ENCODE results near the gene MYCBP. TPM values are rescaled to one million over a fixed set of nuclear protein-coding genes. Genes with fewer than 3 reads are reported as not detected.
"Not testable (repeated sequence)": the region's sequence is repeated elsewhere in the genome, so short reads cannot be mapped to it uniquely, and the experiment has no call there.

The MYCBP gene
- total and polyA plus RNA-seq, 7 donors, result 6.6 to 27.9 (median 11.7) TPM

- H3K4me3 ChIP-seq, result no peak overlapping the region
- no peak for TF ChIP-seq CTCF (IDR thresholded peaks at IDR 0.05)
- no peak overlapping the region for H3K27ac ChIP-seq
- DNase-seq, result no peak
- no peaks in the 10 kb centered on the region for H3K36me3 ChIP-seq (ENCODE audit: insufficient read depth in 1 of 2, low read depth in 1 of 2)
- ATAC-seq, result no peak
- no peaks in the 10 kb centered on the region for H3K27me3 ChIP-seq (ENCODE audit: insufficient read depth in 3 of 3, low read length in 2 of 3)
- WGBS, 3 donors, result 86 to 98% (median 93%) methylated on average over 3 of the region's 3 CpGs
- no peaks in the 10 kb centered on the region for H3K9me3 ChIP-seq
- H3K4me1 ChIP-seq, result no peaks in the 10 kb centered on the region
- intact Hi-C loops (cut with DNase I), result loop anchor here in 1 of 2 donors (5.0 kb wide), 1 partner anchor 175 kb away; no protein-coding TSS in a partner anchor
Measured at GRCh38 chr1:38917337-38917736, 44.2 kb upstream of the MYCBP start.

GRCh38 chr1:38915352-38915948, 42.3 kb upstream of the MYCBP start:
- no peaks in the 10 kb centered on the region for H3K27me3 ChIP-seq (ENCODE audit: insufficient read depth in 3 of 3, low read length in 2 of 3)
- 58 to 74% (median 67%) methylated on average over 3 of the region's 3 CpGs for WGBS, 3 donors
- no peak overlapping the region for H3K4me3 ChIP-seq
- no peak for ATAC-seq
- H3K36me3 ChIP-seq (ENCODE audit: insufficient read depth in 1 of 2, low read depth in 1 of 2), result no peaks in the 10 kb centered on the region
- intact Hi-C loops (cut with DNase I), result loop anchor here in 1 of 2 donors (5.0 kb wide), 1 partner anchor 177 kb away; no protein-coding TSS in a partner anchor
- no peak overlapping the region for H3K27ac ChIP-seq
- TF ChIP-seq CTCF (IDR thresholded peaks at IDR 0.05), result no peak
- H3K4me1 ChIP-seq, result no peaks in the 10 kb centered on the region
- no peak for DNase-seq
- no peaks in the 10 kb centered on the region for H3K9me3 ChIP-seq

- H3K4me3 ChIP-seq; DNase-seq; H3K27me3 ChIP-seq (ENCODE audit: insufficient read depth in 3 of 3, low read length in 2 of 3); H3K4me1 ChIP-seq; ATAC-seq; H3K27ac ChIP-seq; H3K9me3 ChIP-seq; H3K36me3 ChIP-seq (ENCODE audit: insufficient read depth in 1 of 2, low read depth in 1 of 2): not testable (repeated sequence)
- intact Hi-C loops (cut with DNase I), result loop anchor here in 1 of 2 donors (5.0 kb wide), 1 partner anchor 177 kb away; no protein-coding TSS in a partner anchor
- WGBS, 3 donors, result 91 to 95% (median 91%) methylated on average over 8 of the region's 8 CpGs
Measured at GRCh38 chr1:38914908-38915307, 41.8 kb upstream of the MYCBP start.

GRCh38 chr1:38908821-38909220, 35.7 kb upstream of the MYCBP start:
- TF ChIP-seq CTCF (IDR thresholded peaks at IDR 0.05), result no peak
- WGBS, 3 donors, result 72 to 79% (median 73%) methylated on average over 13 of the region's 13 CpGs
- DNase-seq, result no peak
- no peak overlapping the region for H3K27ac ChIP-seq
- peaks cover 3% of the 10 kb centered on the region for H3K9me3 ChIP-seq
- H3K4me3 ChIP-seq, result no peak overlapping the region
- intact Hi-C loops (cut with DNase I), result no loop called here
- no peaks in the 10 kb centered on the region for H3K36me3 ChIP-seq (ENCODE audit: insufficient read depth in 1 of 2, low read depth in 1 of 2)
- ATAC-seq, result no peak
- H3K4me1 ChIP-seq, result no peaks in the 10 kb centered on the region
- no peaks in the 10 kb centered on the region for H3K27me3 ChIP-seq (ENCODE audit: insufficient read depth in 3 of 3, low read length in 2 of 3)

GRCh38 chr1:38905985-38906384, 32.8 kb upstream of the MYCBP start:
- Histone ChIP-seq H3K27ac (no peak overlapping the region), H3K4me1 (no peaks in the 10 kb centered on the region), H3K4me3 (no peak overlapping the region), H3K36me3 (ENCODE audit: insufficient read depth in 1 of 2, low read depth in 1 of 2) (no peaks in the 10 kb centered on the region), H3K27me3 (ENCODE audit: insufficient read depth in 3 of 3, low read length in 2 of 3) (no peaks in the 10 kb centered on the region), H3K9me3 (peaks cover 3% of the 10 kb centered on the region)
- TF ChIP-seq CTCF (IDR thresholded peaks at IDR 0.05), result no peak
- ATAC-seq, result no peak
- no peak for DNase-seq
- intact Hi-C loops (cut with DNase I), result no loop called here
- WGBS, 3 donors, result 61 to 98% (median 92%) methylated on average over 2 of the region's 2 CpGs

All from psoas muscle (tissue), 8 donors.